Mucosa of stomach (tissue), 1 donor: ENCODE measurements around the gene PGRMC1.
"Not testable (repeated sequence)": the region's sequence is repeated elsewhere in the genome, so short reads cannot be mapped to it uniquely, and the experiment has no call there.

ENCODE experiments used
- H3K27me3 ChIP-seq: one replicate; pipeline ENCODE4 v1.7.0; 2013; ENCODE audit warnings: mild to moderate bottlenecking, low read length; ENCODE audit not compliant: control insufficient read depth, insufficient read depth
- H3K36me3 ChIP-seq: one replicate; pipeline ENCODE4 v1.7.0; 2013; ENCODE audit warnings: low read length; ENCODE audit not compliant: control insufficient read depth, insufficient read depth
- H3K4me1 ChIP-seq: one replicate; pipeline ENCODE4 v1.7.0; 2013; ENCODE audit warnings: mild to moderate bottlenecking, low read length; ENCODE audit not compliant: control insufficient read depth, insufficient read depth
- H3K4me3 ChIP-seq: one replicate; pipeline ENCODE4 v1.7.0; 2013; ENCODE audit warnings: low read length
- H3K9ac ChIP-seq: one replicate; pipeline ENCODE4 v1.7.0; 2013; ENCODE audit warnings: mild to moderate bottlenecking, low read length, moderate library complexity
- H3K9me3 ChIP-seq: one replicate; pipeline ENCODE4 v1.7.0; 2013; ENCODE audit warnings: mild to moderate bottlenecking, low read length, moderate library complexity; ENCODE audit not compliant: control insufficient read depth
- donor health status: Pancreatic carcinoma.

PGRMC1 gene

DNA sequence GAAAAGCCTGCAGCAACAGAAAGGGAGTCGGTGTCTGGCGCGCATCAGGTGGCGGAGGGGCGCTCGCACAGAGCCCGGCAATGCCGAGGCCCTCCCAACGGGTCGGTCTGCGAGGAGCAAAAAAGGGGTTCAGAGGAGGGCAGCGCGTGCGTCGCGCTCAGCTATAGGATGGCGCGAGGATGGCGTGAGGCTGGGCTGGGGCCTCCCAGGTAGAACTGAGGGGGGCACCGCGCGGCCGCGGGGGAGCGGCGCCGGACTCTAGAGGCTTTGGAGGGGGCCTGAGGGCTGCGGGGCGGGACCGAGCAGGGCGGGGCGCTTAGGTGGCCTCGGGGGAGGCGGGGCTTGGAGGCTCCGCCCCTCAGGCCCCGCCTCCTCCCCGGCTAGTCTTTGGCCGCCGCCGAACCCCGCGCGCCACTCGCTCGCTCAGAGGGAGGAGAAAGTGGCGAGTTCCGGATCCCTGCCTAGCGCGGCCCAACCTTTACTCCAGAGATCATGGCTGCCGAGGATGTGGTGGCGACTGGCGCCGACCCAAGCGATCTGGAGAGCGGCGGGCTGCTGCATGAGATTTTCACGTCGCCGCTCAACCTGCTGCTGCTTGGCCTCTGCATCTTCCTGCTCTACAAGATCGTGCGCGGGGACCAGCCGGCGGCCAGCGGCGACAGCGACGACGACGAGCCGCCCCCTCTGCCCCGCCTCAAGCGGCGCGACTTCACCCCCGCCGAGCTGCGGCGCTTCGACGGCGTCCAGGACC lies at the start of gene PGRMC1:
Gene PGRMC1, plus strand, starts transcription at position 414 of the 751 bp plus-strand sequence. Its CDS starts 79 bp downstream, at position 493.
- Histone ChIP-seq H3K4me1 (peaks cover 3% of the 10 kb centered on the region), H3K9me3 (no peaks in the 10 kb centered on the region), H3K9ac (peak within 1 kb of the TSS; percentile 86), H3K36me3 (no peaks in the 10 kb centered on the region), H3K4me3 (peak within 1 kb of the TSS; percentile 60), H3K27me3 (no peaks in the 10 kb centered on the region)

DNA sequence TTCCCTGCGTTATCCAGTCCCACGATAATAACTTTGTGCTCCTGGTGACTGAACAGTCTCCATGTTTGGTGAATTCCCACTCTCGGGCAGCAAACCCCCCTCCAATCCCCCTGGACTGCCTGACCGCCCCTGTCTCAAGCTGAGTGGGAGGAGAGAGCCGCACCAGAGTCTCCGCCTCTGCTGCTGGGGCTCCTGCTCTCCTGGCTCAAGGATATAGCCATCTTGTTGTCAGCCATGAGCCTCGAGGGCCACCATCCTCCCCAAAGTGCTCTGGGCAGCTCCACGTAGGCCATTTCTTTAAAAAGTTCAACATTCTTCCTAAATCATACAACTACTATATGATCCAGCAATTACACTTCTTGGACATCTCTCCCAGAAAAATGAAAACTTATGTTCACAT lies 49.3 kb upstream of the PGRMC1 start:
- Histone ChIP-seq H3K27me3 (no peaks in the 10 kb centered on the region), H3K9ac (no peak overlapping the region), H3K4me3 (no peak overlapping the region), H3K36me3 (no peaks in the 10 kb centered on the region), H3K9me3 (no peaks in the 10 kb centered on the region), H3K4me1 (no peaks in the 10 kb centered on the region)

- Histone ChIP-seq H3K4me3 (no peak overlapping the region), H3K4me1 (no peaks in the 10 kb centered on the region), H3K9ac (no peak overlapping the region)
Observed at GRCh38 chrX:119187298-119187697, 48.8 kb upstream of the PGRMC1 start.

DNA sequence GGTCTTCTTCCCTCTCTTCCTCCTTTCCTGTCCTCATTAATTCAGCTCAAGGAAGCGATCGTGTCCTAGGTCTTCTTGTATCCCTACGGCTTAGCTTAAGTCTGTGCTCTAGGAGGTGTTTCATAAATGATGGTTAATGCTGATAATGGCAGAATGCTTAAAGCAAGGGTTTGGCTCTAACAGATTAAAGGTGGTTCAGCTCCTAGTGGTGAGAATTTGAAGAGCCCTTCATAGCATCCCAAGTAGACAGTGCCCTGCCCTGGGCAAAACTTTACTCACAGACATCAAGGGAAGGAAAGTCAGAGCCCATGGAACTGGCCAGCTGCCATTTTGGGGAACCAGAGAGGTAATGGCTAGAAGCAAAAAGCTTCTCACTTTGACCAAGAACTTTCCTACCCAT lies 47.0 kb upstream of the PGRMC1 start:
- H3K27me3 ChIP-seq, result no peaks in the 10 kb centered on the region
- H3K9ac ChIP-seq, result no peak overlapping the region
- no peaks in the 10 kb centered on the region for H3K9me3 ChIP-seq
- no peaks in the 10 kb centered on the region for H3K36me3 ChIP-seq
- no peak overlapping the region for H3K4me3 ChIP-seq
- H3K4me1 ChIP-seq, result no peaks in the 10 kb centered on the region

More at GRCh38 chrX:119187298-119187697, 48.8 kb upstream of the PGRMC1 start:
- Histone ChIP-seq H3K36me3 (no peaks in the 10 kb centered on the region), H3K27me3 (no peaks in the 10 kb centered on the region), H3K9me3 (no peaks in the 10 kb centered on the region)

GRCh38 chrX:119189595-119189994 lies 46.5 kb upstream of the PGRMC1 start:
- no peak overlapping the region for H3K4me3 ChIP-seq

DNA sequence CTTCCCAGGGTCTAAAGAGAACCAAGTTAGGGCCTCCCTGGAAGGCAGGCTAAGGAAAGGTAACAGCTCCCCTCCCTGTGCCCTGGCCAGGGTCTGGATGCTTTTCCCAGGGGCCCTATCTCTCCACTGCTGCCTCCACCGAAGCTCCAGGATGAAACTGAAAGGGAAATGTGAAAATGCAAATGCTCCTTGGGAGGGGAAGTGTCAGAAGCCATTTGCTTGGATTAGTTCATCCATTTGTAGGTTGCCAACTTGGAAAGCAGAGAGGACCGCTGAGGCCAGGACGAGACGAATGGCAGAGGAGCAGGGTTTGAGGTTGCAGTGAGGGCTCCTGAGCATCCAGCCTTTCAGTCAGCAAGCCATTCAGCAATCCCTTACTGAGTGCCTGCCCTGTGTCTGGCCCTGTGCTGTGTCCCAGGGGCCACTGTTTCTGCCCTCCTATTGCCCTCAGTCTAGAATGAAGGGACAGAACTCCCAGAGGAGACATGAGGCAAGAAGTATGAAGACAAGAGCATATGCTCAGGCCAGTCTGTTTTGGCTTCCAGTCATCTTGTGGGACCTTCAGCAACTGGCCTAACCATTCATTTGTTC lies 45.9 kb upstream of the PGRMC1 start:
- H3K36me3 ChIP-seq, result no peaks in the 10 kb centered on the region
- no peak overlapping the region for H3K4me3 ChIP-seq
- H3K9ac ChIP-seq, result no peak overlapping the region
- no peaks in the 10 kb centered on the region for H3K4me1 ChIP-seq
- no peaks in the 10 kb centered on the region for H3K9me3 ChIP-seq
- no peaks in the 10 kb centered on the region for H3K27me3 ChIP-seq

More at GRCh38 chrX:119189595-119189994, 46.5 kb upstream of the PGRMC1 start:
- Histone ChIP-seq H3K36me3 (no peaks in the 10 kb centered on the region), H3K9me3 (no peaks in the 10 kb centered on the region), H3K9ac (no peak overlapping the region), H3K27me3 (no peaks in the 10 kb centered on the region), H3K4me1 (no peaks in the 10 kb centered on the region)

- no peak overlapping the region for H3K4me3 ChIP-seq
- no peaks in the 10 kb centered on the region for H3K36me3 ChIP-seq
- no peaks in the 10 kb centered on the region for H3K4me1 ChIP-seq
- no peaks in the 10 kb centered on the region for H3K27me3 ChIP-seq
- H3K9me3 ChIP-seq, result no peaks in the 10 kb centered on the region
- no peak overlapping the region for H3K9ac ChIP-seq
Observed at GRCh38 chrX:119190831-119191230, 45.3 kb upstream of the PGRMC1 start.

GRCh38 chrX:119194621-119195020 lies 41.5 kb upstream of the PGRMC1 start:
- Histone ChIP-seq H3K4me1 (no peaks in the 10 kb centered on the region), H3K9ac (no peak overlapping the region), H3K27me3 (no peaks in the 10 kb centered on the region), H3K9me3 (no peaks in the 10 kb centered on the region), H3K36me3 (no peaks in the 10 kb centered on the region), H3K4me3 (no peak overlapping the region)

DNA sequence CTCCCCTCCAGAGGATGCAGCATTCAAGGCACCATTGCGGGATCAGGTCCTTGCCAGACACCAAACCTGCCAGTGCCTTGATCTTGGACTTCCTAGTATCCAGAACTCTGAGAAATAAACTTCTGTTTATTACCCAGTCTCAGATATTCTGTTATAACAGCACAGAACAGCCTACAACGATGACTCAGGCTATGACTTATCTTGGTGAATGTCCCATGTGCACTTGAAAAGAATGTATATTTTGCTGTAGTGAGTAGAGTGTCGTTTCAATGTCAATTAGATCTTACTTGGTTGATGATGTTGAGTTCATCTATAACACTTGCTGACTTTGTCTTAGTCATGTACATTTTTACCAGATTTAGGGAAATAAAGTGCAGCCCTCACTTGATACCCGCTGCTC lies 34.5 kb upstream of the PGRMC1 start:
- Histone ChIP-seq H3K9ac (no peak overlapping the region), H3K4me3 (no peak overlapping the region), H3K27me3 (no peaks in the 10 kb centered on the region), H3K36me3 (no peaks in the 10 kb centered on the region), H3K4me1 (no peaks in the 10 kb centered on the region), H3K9me3 (no peaks in the 10 kb centered on the region)

GRCh38 chrX:119206203-119206602 lies 29.9 kb upstream of the PGRMC1 start:
- no peak overlapping the region for H3K9ac ChIP-seq
- H3K4me3 ChIP-seq, result no peak overlapping the region
- no peaks in the 10 kb centered on the region for H3K4me1 ChIP-seq
- no peaks in the 10 kb centered on the region for H3K36me3 ChIP-seq
- H3K9me3 ChIP-seq, result no peaks in the 10 kb centered on the region
- no peaks in the 10 kb centered on the region for H3K27me3 ChIP-seq

DNA sequence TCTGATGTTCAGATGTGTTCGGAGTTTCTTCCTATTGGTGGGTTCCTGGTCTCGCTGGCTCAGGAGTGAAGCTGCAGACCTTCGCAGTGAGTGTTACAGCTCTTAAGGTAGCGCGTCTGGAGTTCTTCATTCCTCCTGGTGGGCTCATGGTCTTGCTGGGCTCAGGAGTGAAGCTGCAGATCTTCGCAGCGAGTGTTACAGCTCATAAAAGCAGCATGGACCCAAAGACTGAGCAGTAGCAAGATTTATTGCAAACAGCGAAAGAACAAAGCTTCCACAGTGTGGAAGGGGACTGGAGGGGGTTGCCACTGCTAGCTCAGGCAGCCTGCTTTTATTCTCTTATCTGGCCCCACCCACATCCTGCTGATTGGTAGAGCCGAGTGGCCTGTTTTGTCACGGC lies 28.6 kb upstream of the PGRMC1 start:
- not testable (repeated sequence) for H3K9me3 ChIP-seq, H3K4me3 ChIP-seq, H3K27me3 ChIP-seq, H3K36me3 ChIP-seq, H3K9ac ChIP-seq, H3K4me1 ChIP-seq

GRCh38 chrX:119208401-119209057 lies 27.6 kb upstream of the PGRMC1 start:
- no peaks in the 10 kb centered on the region for H3K9me3 ChIP-seq
- no peaks in the 10 kb centered on the region for H3K36me3 ChIP-seq
- no peaks in the 10 kb centered on the region for H3K27me3 ChIP-seq
- H3K9ac ChIP-seq, result no peak overlapping the region
- H3K4me1 ChIP-seq, result no peaks in the 10 kb centered on the region
- no peak overlapping the region for H3K4me3 ChIP-seq
